HG02571 (cell line): ENCODE data around the gene RELT.

Experiments
- ATAC-seq: cut with Tn5 transposase; IDR thresholded peaks from one replicate; pipeline ENCODE4 v1.9.1; 2021; ENCODE audit warnings: mild to moderate bottlenecking, moderate library complexity; ENCODE audit not compliant: unreplicated experiment

The RELT gene

DNA sequence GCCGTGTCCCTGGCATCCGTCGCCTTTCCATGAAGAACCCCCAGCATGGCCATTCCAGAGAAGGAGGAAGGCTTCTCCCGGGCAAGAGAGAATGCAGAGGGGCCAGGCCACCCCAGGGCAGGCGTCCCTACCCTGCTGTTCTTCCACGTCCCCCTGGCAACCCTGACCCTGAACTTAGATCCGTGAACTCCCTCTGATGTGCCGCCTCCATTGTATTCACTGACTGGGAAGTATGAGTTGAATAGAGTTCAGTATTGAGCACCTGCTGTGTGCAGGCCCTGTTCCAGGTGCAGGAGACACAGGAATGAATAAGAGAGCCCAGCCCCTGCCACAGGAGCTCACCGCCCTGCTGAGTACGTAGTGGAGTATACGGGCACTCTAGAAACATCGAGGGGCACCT lies 29.1 kb upstream of the RELT start:
- no peak for ATAC-seq

DNA sequence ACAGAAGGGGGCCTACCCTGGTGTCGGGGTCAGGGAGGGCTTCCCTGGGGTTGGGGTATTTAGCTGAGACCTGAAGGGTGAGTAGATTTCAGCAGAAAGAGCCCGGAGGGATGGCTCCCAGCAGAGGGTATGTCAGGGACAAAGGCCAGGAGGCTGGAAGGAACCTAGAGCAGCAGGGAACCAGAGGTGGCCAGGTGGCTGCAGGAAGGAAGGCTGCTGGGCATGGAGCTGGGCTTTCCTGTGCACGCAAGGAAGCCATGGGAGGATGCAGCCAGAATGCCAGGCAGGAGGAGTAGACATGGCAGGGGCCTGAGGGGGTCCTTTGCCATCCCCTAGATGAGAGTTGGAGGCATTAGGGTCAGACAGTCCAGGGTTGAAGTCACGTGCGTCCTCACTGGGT lies 27.4 kb upstream of the RELT start:
- no peak for ATAC-seq

DNA sequence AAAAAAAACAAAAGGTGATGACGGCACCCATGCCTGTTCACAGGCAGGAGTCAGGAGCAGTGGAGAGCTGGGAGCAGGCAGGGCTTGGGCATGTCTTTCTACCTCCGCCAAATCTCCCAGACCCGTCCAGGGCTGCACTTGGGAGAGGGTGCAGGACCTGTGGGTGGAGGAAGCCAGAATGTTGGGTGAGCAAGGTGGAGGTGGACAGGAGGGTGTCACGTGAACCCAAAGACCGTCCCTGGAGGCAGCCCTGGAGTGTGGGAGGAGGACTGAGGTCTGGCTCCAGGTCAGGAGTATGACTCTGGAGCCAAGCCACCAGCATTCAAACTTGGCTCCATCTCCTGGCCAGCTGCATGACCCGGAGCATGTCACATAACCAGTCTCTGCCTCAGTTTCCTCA lies 26.6 kb upstream of the RELT start:
- no peak for ATAC-seq

DNA sequence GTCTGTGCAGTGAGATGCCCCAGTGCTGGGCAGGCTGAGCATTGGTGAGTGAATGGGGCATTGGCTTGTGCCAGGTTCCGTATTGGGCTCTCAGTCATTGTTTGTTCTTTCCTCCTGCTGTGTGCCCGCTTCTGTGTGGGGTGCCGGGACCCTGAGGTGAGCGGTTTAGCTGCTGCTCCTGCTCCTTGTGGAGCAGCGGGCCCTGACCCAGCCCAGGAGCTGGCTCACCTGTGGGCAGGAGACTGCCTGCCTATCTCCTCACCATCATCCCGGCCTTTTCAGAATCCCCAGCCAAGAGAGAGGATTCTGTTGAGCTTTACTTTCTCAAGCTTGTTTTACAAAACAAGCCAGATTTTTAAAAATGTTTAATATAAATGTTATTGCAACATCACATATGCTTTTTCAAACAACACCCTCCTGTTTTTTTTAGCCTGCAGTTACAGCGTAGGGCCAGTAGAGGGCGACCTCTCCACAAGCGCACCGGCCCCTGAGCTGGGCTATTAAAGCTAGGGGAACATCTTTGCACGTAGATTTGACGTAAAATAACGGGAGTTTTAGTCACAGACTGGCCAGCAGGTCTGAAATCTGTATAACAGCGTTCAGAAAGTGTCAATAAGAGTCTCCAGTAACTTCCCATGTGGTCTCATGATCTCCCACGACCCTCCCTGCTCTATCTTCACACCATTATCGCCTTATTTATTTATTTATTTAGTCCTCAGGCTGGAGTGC lies 25.1 kb upstream of the RELT start:
- ATAC-seq = no peak

DNA sequence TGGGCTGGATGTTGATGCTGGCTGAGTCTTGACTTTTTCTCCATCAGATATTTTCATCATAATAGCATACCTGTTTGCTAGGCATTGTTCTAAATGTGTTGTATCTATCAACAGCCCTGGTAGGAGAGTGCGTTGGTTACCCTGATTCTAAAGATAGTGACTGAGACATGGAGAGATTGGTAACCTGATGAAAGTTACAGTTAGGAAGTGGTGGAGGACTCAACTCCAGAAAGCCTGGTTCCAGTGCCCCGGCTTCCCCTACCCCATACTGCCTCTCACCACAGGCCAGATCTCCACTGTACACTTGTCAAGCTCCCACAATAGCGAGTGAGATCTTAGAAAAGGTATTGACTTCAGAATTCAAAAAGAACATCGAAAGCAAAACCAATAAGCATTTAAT lies 22.8 kb upstream of the RELT start:
- ATAC-seq = no peak

DNA sequence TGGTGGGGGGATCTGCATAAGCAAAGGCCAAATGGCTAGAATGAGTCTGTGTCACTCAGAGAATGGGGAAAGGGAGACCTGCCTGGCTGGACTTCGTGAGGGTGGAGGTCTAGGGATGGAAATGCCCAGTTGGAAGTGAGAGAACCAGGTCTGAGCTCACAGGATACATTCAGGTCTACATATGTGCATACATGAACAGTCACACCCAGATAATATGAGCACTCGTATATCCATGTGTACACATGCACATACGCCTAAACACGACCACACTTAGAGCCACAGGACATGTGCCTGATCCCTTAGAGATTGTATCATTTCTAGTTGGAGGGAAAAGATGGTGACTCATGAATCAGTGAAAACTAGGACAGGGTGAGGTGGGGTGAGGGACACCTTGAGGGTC lies 21.1 kb upstream of the RELT start:
- ATAC-seq = no peak

DNA sequence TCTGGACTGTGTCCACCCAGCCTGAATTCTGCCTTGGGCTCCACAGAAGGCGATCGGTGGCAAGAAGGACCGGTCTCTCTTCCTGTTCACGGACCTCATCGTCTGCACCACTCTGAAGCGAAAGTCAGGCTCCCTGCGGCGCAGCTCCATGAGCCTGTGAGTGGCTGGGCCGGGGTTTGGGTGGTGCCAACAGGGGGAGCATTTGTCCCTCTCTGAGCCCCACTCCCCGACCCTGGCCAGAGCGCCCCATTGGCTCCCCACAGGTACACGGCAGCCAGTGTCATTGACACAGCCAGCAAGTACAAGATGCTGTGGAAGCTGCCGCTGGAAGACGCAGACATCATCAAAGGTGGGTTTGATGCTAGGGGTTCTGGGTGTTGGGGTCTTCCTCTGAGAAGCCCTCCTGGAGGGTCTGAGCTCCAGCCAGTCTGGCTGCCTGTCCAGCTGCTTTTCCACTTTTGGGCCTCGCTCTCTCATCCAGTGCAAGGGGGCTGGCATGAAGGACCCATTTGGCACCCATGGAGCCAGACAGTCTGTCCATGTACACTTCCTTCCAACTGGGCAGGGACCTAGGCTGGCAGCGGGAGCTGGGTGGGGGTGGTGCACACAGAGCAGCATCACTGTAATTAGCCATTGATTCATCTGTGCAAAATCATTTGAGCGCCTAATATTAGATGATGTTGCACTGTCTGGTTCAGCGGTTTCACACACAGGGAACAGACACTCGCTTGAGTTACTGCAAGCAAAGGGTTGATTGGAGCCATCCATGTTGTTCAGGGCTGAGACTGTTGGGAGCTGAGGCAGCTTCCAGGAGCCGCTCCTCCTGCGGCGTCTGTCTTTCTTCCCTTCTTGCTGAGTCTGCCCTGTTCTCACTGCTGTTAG lies 19.0 kb upstream of the RELT start:
- no peak for ATAC-seq

DNA sequence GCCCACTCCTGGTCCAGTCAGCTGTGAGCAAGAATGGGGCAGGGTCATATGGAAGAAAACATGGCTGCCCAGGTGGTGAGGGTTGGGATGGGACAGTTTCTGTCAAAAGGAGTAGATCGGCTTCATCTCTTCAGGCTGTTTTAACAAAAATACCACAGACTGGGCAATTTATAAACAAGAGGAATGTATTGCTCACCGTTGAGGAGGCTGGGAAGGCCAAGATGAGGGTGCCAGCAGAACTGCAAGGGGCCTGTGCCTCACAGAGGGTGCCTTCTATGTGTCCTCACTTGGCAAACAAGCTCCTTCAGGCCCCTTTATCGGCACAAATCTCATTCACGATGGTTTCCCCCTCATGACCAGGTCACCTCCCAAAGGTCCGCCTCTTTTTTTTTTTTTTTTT lies 18.1 kb upstream of the RELT start:
- no peak for ATAC-seq

DNA sequence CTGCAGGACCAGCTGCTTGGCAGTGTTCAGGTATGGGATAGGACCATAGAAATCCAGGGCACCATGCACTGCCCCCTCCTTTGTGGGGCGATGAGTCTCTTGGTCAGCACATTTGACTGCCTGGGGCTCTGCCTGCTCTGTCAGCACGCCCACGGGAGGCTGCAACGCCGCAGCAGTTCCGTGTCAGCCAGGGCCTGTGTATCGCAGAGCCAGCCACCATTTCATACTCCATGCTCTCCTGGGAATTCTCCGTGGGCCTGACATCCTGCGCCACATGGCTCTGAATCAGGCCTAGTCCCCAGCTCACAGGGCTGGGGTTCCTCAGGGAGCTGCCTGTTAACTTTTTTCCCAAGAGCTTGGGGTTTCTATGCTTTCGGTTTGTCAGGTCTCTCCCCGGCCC lies 16.9 kb upstream of the RELT start:
- no peak for ATAC-seq

DNA sequence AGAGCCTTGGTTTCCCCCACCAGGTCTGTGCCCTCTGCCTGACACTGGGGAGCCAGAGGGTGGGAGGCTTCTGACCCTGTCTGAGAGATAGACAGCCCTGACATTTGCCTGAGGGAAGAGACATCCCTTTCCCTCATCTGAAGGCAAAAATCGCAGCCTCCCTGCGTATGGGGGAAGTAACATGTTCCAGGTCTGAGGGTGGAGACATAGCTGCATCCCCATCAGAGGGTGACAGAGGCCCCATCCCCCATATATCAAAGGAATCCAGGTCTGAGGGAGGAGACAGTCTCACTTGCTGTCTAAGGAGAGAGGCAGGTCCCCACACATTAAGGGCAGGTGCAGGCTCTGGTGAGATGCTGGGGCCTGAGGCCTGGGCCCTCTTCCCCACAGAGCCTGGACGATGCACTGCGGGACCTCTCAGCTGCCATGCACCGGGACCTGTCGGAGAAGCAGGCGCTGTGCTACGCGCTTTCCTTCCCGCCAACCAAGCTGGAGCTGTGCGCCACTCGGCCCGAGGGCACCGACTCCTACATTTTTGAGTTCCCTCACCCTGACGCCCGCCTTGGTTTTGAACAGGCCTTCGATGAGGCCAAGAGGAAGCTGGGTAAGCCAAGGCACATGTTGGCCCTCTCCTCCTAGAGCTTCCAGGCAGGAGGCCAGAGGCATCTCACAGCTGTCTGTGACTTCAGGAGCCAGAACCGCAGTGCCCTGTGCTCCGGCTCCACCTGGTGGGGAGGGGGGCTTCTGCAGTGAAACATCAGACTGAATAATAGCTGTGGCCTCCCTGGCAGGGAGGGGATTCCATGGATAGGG lies 16.1 kb upstream of the RELT start:
- ATAC-seq = no peak

DNA sequence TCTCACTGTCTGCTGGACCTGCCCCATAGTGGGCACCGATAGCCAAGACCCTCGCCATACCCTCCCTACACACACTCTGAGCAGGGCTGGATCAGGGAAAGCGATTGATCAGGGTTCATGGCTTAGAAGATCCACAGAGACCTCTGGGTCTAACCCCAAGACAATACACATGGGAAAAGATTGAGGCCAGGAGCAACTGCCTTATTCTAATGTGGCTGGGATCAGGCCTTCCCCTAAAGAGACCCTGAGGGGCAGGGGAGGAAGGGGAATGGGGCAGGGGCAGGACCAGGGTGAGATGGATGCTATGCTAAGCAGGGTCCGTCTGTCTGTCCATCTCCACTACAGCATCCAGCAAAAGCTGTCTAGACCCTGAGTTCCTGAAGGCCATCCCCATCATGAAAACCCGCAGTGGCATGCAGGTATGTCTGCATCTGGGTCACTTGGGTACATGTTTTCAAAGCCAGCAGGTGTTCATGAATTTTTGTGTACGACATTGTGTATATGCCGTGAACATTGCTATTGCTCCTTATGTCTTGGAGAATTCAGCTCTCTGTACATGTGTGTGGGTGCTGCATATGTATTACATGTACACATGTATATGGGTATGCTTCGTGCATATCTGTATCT lies 15.3 kb upstream of the RELT start:
- ATAC-seq = no peak

DNA sequence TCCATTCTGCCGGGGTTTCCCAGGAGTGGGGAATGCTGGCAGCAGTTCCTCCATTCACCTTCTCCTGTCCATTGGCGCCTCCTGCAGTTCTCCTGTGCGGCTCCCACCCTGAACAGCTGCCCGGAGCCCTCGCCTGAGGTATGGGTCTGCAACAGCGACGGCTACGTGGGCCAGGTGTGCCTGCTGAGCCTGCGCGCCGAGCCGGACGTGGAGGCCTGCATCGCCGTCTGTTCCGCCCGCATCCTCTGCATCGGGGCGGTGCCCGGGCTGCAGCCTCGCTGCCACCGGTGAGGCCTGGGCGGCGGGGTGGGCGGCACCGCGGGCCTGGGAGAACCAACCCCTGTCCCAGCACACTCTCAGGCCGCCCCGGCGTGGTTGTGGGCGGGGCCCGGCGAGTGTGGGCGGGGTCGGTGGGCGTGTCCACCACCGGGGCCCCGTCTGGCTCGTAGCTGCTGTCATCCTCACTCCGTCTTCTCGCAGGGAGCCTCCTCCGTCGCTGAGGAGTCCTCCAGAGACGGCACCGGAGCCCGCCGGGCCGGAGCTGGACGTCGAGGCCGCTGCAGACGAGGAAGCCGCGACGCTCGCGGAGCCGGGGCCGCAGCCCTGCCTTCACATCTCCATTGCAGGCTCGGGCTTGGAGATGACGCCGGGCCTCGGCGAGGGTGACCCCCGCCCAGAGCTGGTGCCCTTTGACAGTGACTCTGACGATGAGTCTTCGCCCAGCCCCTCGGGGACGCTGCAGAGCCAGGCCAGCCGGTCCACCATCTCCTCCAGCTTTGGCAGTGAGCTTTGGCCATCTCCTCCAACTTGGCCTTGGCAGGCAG lies 14.0 kb upstream of the RELT start:
- ATAC-seq = no peak

DNA sequence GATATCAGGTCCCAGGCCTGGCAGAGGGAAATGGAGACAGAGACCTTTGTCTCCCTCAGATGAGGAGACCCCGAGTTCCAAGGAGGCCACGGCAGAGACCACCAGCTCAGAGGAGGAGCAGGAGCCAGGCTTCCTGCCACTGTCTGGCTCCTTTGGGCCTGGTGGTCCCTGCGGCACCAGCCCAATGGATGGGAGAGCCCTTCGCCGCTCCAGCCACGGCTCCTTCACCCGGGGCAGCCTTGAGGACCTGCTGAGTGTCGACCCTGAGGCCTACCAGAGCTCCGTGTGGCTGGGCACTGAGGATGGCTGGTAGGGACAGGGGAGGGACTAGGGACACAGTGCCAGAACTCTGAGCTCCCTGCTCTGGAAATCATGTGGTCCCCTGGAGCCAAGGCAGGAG lies 13.1 kb upstream of the RELT start:
- no peak for ATAC-seq

DNA sequence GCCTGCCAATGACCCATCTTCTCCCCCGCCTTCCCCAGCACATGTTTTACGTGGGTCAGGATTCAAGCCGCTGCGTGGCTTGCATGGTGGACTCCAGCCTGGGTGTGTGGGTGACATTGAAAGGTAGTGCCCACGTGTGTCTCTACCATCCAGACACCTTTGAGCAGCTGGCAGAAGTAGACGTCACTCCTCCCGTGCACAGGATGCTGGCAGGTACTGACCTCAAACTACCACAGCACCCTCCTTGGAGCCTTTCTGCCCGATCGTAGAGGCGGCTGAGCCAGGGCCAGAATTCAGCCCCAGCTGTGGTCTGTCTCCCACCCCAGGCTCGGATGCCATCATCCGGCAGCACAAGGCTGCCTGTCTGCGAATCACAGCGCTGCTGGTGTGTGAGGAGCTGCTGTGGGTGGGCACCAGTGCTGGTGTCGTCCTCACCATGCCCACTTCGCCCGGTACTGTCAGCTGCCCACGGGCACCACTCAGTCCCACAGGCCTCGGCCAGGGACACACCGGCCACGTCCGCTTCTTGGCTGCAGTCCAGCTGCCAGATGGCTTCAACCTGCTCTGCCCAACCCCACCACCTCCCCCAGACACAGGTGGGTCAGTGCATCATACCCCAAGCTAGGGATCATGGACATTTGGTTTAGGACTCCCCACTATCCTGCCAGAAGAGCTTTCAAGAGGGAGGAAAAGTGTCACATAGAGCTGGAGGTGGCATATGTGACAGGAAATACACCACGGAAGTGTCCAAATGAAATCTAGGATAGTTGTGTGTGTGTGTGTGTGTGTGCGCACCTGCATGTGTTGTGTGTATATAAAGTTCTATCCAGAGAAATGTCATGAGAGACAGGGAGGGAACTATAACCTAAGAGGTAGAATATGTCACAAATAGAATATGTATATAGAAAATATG lies 10.6 kb upstream of the RELT start:
- ATAC-seq = no peak

DNA sequence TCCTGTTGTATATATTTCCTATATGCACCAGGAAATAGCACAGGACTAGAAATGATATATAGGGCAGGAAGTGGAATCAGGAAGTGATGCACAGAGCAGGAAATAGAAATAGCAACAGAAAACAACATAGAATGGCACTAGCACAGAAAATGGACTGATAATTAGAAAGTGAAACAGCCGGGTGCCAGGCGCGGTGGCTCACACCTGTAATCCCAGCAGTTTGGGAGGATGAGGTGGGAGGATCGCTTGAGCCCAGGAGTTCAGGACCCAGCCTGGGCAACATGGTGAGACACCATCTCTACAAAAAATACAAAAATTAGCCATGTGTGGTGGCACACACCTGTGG lies 10.0 kb upstream of the RELT start:
- ATAC-seq = no peak

DNA sequence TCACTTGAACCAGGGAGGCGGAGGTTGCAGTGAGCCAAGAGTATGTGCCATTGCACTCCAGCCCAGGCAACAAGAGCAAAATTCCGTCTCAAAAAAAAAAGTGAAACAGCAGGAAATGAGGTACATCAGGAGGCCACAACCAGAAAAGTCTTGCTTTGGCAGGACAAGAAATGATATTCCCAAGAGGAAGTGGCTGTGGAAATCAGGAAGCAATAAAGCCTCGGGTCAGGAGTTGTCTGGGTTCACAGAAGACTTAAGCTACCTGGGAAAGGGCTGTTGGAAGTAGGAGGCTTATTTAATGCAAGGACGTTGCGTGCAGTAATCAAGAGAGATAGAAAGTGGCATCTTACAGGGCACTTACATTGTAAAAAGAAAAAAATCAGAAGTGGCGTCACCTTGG lies 9.2 kb upstream of the RELT start:
- ATAC-seq = no peak

DNA sequence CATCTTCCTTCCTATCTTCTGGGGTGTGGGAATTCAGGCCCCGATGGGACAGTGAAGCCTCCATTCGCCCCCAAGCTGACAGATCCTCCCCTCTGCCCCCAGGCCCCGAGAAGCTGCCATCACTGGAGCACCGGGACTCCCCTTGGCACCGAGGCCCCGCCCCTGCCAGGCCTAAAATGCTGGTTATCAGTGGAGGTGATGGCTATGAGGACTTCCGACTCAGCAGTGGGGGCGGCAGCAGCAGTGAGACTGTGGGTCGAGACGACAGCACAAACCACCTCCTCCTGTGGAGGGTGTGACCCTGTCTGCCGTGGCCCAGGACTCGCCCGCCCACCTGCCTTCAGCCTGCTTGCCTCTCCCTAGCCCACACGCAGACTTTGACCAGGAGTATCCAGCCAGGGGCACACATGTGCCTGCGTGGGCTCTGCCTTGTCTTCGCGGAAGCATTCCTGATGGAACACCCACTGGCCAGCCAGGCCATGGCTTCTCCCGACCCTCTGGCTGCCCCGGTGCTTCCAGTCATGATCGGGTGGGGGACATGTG lies 8.6 kb upstream of the RELT start:
- ATAC-seq = no peak

DNA sequence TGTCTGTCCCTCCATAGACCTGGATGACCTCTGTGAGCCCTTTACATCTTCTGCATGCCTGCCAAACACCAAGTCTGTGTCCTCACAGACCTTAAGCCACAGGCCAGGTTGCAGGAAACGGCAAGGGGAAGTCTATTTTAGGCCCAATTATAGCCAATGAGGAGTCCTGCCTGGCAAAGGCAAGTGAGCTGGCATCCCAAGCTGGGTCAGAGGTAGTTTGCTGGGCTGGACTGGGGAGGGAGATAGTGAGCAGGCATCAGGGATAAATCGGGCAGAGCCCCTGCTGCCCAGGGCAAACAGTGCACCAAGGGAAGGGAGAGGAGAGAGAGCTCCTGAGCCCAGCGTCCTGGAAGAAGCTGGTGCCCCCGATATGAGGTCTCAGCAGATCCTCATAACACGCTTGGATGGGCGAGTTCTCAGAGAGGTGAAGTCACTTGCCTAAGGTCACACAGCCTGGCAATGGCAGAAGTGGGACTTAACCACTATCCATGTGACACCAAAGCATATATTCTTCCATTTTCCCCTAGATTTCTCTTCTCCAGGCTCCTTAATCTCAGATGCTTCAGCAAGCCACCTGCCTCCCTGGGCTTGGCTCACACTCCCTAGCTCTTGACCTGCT lies 3.7 kb upstream of the RELT start:
- ATAC-seq = no peak

DNA sequence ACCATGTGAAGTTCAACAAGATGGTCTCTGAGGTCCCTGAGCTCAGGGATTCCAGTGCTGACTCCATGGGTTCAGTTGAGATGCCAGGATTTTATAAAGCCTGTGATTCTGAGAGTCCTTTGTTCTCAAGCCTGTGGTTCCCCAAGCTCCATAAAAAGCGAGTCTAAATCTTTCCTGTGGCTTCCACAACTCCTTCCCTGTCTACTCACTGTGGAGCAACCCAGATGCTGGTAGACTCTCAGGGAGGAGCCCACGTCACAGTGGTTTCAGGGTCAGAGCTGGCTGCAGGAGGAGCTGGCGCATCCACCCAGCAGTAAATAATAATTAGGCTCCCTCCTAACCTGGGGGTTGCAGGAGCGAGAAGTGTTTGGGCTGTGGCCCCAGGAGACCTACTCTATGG lies 2.0 kb upstream of the RELT start:
- ATAC-seq = no peak
